Heart left ventricle (tissue), 16 donors: ENCODE measurements around the gene RHOB. TPM values are rescaled to one million over a fixed set of nuclear protein-coding genes. Genes with fewer than 3 reads are reported as not detected.

Experiments used
- ATAC-seq, 4 donors: fragments of 200-7000 bp; cut with Tn5 transposase; one replicate each; pipeline ENCODE4 v1.9.1; 2020 to 2022; ENCODE audit warnings: moderate library complexity in 4 of 4, mild to moderate bottlenecking in 3 of 4, moderate number of reproducible peaks in 1 of 4
- DNase-seq, 5 donors: peaks; one replicate each; pipeline ENCODE4 v3.0.0-alpha.2; 2020
- H3K27ac ChIP-seq, 12 donors: fragments of 200-600 bp; sonication (generic) in 4 of 12; one replicate each; pipeline versions ENCODE4 v1.5.0 to v1.8.0; 2016 to 2022; ENCODE audit warnings: mild to moderate bottlenecking in 2 of 12
- H3K27me3 ChIP-seq, 9 donors: fragments of 200-600 bp; sonication (generic) in 2 of 9; one replicate each; pipeline versions ENCODE4 v1.5.1 to v1.8.0; 2016 to 2022; ENCODE audit warnings: mild to moderate bottlenecking in 3 of 9
- H3K36me3 ChIP-seq, 9 donors: fragments of 200-600 bp; sonication (generic) in 2 of 9; one replicate each; pipeline versions ENCODE4 v1.5.0 to v1.8.0; 2018 to 2022; ENCODE audit warnings: mild to moderate bottlenecking in 2 of 9
- H3K4me1 ChIP-seq, 12 donors: fragments of 200-600 bp; sonication (generic) in 4 of 12; one replicate each; pipeline versions ENCODE4 v1.5.0 to v1.8.0; 2016 to 2022; ENCODE audit warnings: mild to moderate bottlenecking in 3 of 12
- H3K4me3 ChIP-seq, 12 donors: fragments of 200-600 bp; sonication (generic) in 4 of 12; one replicate each; pipeline versions ENCODE4 v1.5.0 to v1.8.0; 2017 to 2022; ENCODE audit warnings: mild to moderate bottlenecking in 9 of 12, moderate library complexity in 4 of 12
- H3K9me3 ChIP-seq, 12 donors: fragments of 200-600 bp; sonication (generic) in 4 of 12; one replicate each; pipeline versions ENCODE4 v1.5.0 to v1.8.0; 2016 to 2022; ENCODE audit warnings: mild to moderate bottlenecking in 1 of 12
- CTCF ChIP-seq, 12 donors: fragments of 200-600 bp; sonication (generic) in 4 of 12; IDR thresholded peaks; one replicate each; pipeline versions ENCODE4 v1.5.0 to v1.8.0; 2018 to 2022; ENCODE audit warnings: antibody characterized with exemption in 12 of 12, mild to moderate bottlenecking in 5 of 12
- POLR2A ChIP-seq, 2 donors: fragments of 450-650 bp; IDR thresholded peaks; one replicate each; pipeline ENCODE4 v1.6.1; 2017; ENCODE audit warnings: antibody characterized with exemption in 2 of 2, mild to moderate bottlenecking in 2 of 2, moderate library complexity in 2 of 2
- WGBS, 4 donors: extraction: QIAGEN DNeasy Blood & Tissue Kit in 2 of 4; methylation state at CpG; one replicate each; pipeline versions ENCODE4 v1.1.5 to v1.1.7; 2013 to 2018; 5-methylcytosine and 5-hydroxymethylcytosine counted together
- intact Hi-C, 10 donors: fragments of 100-400 bp; cut with DNase I; formaldehyde crosslinking; loops; one replicate each; pipeline versions ENCODE4 v1.11.1 to v1.14.2; 2022
- polyA plus RNA-seq, 2 donors: library from polyadenylated mRNA; stranded (reverse); fragments of 200-250 nt; gene quantifications; one replicate each; pipeline ENCODE4 v1.2.3, GENCODE V29; 2013
- total RNA-seq, 9 donors: library from RNA; depleted of rRNA in 2 of 9; stranded (reverse); fragments of >200 nt in 2 of 9; fragmentation: NEBNext Ultra II Directional in 3 of 9; extraction: Animal tissue kit (Norgen Biotek cat#: 25700) in 3 of 9; gene quantifications; one replicate each; pipeline versions ENCODE4 v1.1.0 to v1.2.4, GENCODE V29; 2016 to 2023
- donor health status: ischemic (EF 13 %, LVEDD 7.1; RV severe dilation, severe dysfunction).
- donor health status: healthy with polysubstance abuse.
- donor health status: DM: no; HTN: yes; CAD: no.
- donor health status: DM: no; HTN: no; CAD: no.
- donor health status: ischemic (EF 25% LVEDD 6.9; RV normal size, moderate dysfunction).
- donor health status: ischemic (EF 25% LVEDD 5.7; RV mildly dilated, moderate dysfunction).
- donor health status: healthy.
- donor health status: DM: yes; HTN: yes; CAD: no.
- donor health status: ischemic (EF 35%, LVEDD 5.7; RV mildly dilated, moderate dysfunction).
- donor health status: nonischemic (EF 11% LVEDD 7.7; RV severe dilation, severe dysfunction).
- donor health status: DM: yes; HTN: yes; CAD: no.
- donor health status: PGD.
- donor health status: ischemic (EF 29% LVEDD 5.4; RV normal size, mild dysfunction).
- donor health status: nonischemic (EF 23%, LVEDD 6.1; RV moderate dilation, normal function).

The RHOB gene
- total and polyA plus RNA-seq, 11 donors: 105 to 429 (median 169) TPM

DNA sequence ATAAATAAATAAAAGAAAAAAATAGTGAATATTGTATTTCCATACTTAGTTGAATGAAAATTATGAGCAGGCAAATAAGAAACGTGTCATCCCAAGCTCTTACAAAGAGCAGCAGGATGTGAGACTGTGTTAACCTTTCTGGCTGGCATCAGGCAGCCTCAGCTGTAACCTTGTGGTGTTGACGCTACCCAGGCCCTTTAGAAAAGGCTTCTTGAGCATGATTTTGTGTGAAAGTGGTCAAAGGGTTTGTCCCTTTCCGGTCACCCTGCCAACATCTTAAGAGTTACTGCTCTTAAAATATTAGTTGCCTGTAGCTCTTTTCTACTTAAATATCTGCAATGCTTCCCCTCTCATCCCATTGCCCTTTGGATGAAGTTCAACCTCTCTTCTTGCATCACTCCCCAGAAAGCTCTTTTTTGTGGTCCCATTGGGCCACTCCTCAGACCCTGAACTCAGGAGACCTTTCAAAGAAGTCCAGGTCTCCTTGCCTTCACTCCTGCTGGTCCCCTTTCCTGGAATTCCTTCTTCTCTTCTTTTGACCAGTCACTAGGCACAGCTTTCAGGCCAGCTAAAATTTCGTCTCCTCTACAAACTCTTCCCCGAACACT lies 35.0 kb downstream of the RHOB start:
- DNase-seq (no peak), ATAC-seq (no peak)
- H3K36me3 ChIP-seq: no peaks in the 10 kb centered on the region
- peak overlapping the region in 4 of 12 donors; percentile 3 to 35 (median 20) for H3K27ac ChIP-seq
- H3K27me3 ChIP-seq: no peaks in the 10 kb centered on the region
- WGBS, 4 donors: 83 to 87% (median 86%) methylated on average over 5 of the region's 5 CpGs
- TF ChIP-seq POLR2A (IDR thresholded peaks at IDR 0.05) (no peak), CTCF (IDR thresholded peaks at IDR 0.05) (no peak)
- H3K9me3 ChIP-seq: no peaks in the 10 kb centered on the region
- no peak overlapping the region for H3K4me3 ChIP-seq
- intact Hi-C loops: loop anchor here in 1 of 10 donors (5.0 kb wide), 1 partner anchor 40 kb away; no protein-coding TSS in a partner anchor
- peaks cover 0 to 24% (median 8%) of the 10 kb centered on the region in 12 donors for H3K4me1 ChIP-seq

DNA sequence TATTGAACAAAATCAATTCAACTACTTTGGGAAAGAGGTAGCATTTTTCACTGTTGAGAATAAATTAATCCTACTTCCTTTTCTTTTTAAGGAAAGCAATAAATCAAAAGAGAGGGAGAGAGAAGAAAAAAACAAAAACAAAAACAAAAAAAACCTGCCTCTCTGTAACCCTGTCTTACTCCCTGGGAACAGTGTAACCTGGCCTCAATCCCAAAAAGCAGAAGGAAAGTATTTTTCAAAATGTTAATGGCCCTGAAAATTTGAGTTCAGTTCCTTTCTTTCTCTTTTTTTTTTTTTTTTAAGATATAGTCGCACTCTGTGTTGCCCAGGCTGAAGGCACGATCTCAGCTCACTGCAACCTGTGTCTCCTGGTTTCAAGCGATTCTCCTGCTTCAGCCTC lies 35.9 kb downstream of the RHOB start:
- no peaks in the 10 kb centered on the region for H3K36me3 ChIP-seq
- no peaks in the 10 kb centered on the region for H3K27me3 ChIP-seq
- DNase-seq (no peak), ATAC-seq (no peak)
- H3K27ac ChIP-seq: peak overlapping the region in 5 of 12 donors; percentile 12 to 66 (median 27)
- TF ChIP-seq POLR2A (IDR thresholded peaks at IDR 0.05) (no peak), CTCF (IDR thresholded peaks at IDR 0.05) (no peak)
- H3K9me3 ChIP-seq: no peaks in the 10 kb centered on the region
- 86 to 90% (median 89%) methylated on average over 3 of the region's 3 CpGs for WGBS, 4 donors
- intact Hi-C loops: loop anchor here in 1 of 10 donors (5.0 kb wide), 1 partner anchor 40 kb away; no protein-coding TSS in a partner anchor
- H3K4me3 ChIP-seq: no peak overlapping the region
- peaks cover 0 to 24% (median 8%) of the 10 kb centered on the region in 12 donors for H3K4me1 ChIP-seq

- peak overlapping the region in 6 of 12 donors; percentile 9 to 66 (median 23) for H3K27ac ChIP-seq
- no peaks in the 10 kb centered on the region for H3K27me3 ChIP-seq
- no peak overlapping the region for H3K4me3 ChIP-seq
- WGBS, 4 donors: 90 to 94% (median 92%) methylated on average over 7 of the region's 7 CpGs
- ATAC-seq (peak; percentile 28 to 78 (median 48)), DNase-seq (peak in 2 of 5 donors; percentile 48 to 52)
- no peak for TF ChIP-seq POLR2A (IDR thresholded peaks at IDR 0.05)
- TF ChIP-seq CTCF (IDR thresholded peaks at IDR 0.05): no peak
- H3K4me1 ChIP-seq: peaks cover 0 to 24% (median 8%) of the 10 kb centered on the region in 12 donors
- intact Hi-C loops: loop anchor here in 1 of 10 donors (5.0 kb wide), 1 partner anchor 39 kb away; no protein-coding TSS in a partner anchor
- H3K36me3 ChIP-seq: no peaks in the 10 kb centered on the region
- no peaks in the 10 kb centered on the region for H3K9me3 ChIP-seq
Measured at GRCh38 chr2:20483194-20483895, 36.5 kb downstream of the RHOB start.

GRCh38 chr2:20484034-20484617 lies 37.3 kb downstream of the RHOB start:
- ATAC-seq (no peak), DNase-seq (no peak)
- Histone ChIP-seq H3K36me3 (no peaks in the 10 kb centered on the region), H3K27ac (peak overlapping the region in 5 of 12 donors; percentile 9 to 66 (median 17)), H3K9me3 (no peaks in the 10 kb centered on the region), H3K4me1 (peaks cover 0 to 32% (median 12%) of the 10 kb centered on the region in 12 donors), H3K4me3 (no peak overlapping the region), H3K27me3 (no peaks in the 10 kb centered on the region)
- no peak for TF ChIP-seq CTCF (IDR thresholded peaks at IDR 0.05)
- no peak for TF ChIP-seq POLR2A (IDR thresholded peaks at IDR 0.05)
- intact Hi-C loops: loop anchor here in 1 of 10 donors (5.0 kb wide), 1 partner anchor 38 kb away; no protein-coding TSS in a partner anchor
- 97 to 98% (median 98%) methylated on average over 6 of the region's 6 CpGs for WGBS, 4 donors
